ENCODE results near the gene PRPH2. TPM values are rescaled to one million over a fixed set of nuclear protein-coding genes. Genes with fewer than 3 reads are reported as not detected.
A peak's percentile ranks its signal among the peaks of the same experiment; 100 is the strongest.

Gene PRPH2
- total and polyA plus RNA-seq, 2 of the 13 experiments (the other 11 are each of a cell fraction or from before 2014, with no cell fraction given): 0.03 to 0.04 TPM

GRCh38 chr6:42745640-42746462, 23.5 kb upstream of the PRPH2 start, which contains the start of gene TBCC (continued):
- TF ChIP-seq SP5 (CRISPR knock-in tag; IDR thresholded peaks at IDR 0.05; ENCODE audit: borderline replicate concordance, low read depth): peak; percentile 68; the same call in 1 of the 2 replicates
- 0 out of 2 replicates have a peak, but pooled peaks have one; percentile 28 for TF ChIP-seq MLXIP (CRISPR knock-in tag; IDR thresholded peaks at IDR 0.05; ENCODE audit: borderline replicate concordance)
- no peak for TF ChIP-seq MED8 (CRISPR knock-in tag; IDR thresholded peaks at IDR 0.05; ENCODE audit: insufficient replicate concordance)
- no peak for TF ChIP-seq TP53 (CRISPR knock-in tag; conservative IDR thresholded peaks at IDR 0.05)
- TF ChIP-seq AHDC1 (CRISPR knock-in tag; IDR thresholded peaks at IDR 0.05; ENCODE audit: borderline replicate concordance): no peak
- TF ChIP-seq SNAI1 (CRISPR knock-in tag; IDR thresholded peaks at IDR 0.05; ENCODE audit: borderline replicate concordance): peak; percentile 85
- no peak for TF ChIP-seq YEATS2 (CRISPR knock-in tag; IDR thresholded peaks at IDR 0.05; ENCODE audit: borderline replicate concordance)
- peak; percentile 41; the same call in 1 of the 2 replicates for TF ChIP-seq ZNF451 (CRISPR knock-in tag; IDR thresholded peaks at IDR 0.05)
- no peak for TF ChIP-seq SP140L (CRISPR knock-in tag; IDR thresholded peaks at IDR 0.05; ENCODE audit: borderline replicate concordance)
- TF ChIP-seq ZNF207 (IDR thresholded peaks at IDR 0.05; ENCODE audit: borderline replicate concordance): no peak
- peak; percentile 94 for TF ChIP-seq HOXD1 (CRISPR knock-in tag; IDR thresholded peaks at IDR 0.05)
- TF ChIP-seq NCOA2 (CRISPR knock-in tag; IDR thresholded peaks at IDR 0.05): peak; percentile 41; the same call in 1 of the 2 replicates
- 0 out of 2 replicates have a peak, but pooled peaks have one; percentile 40 for TF ChIP-seq ZSCAN21 (CRISPR knock-in tag; IDR thresholded peaks at IDR 0.05; ENCODE audit: borderline replicate concordance)
- no peak; the same call in 1 of the 2 replicates for TF ChIP-seq ZNF546 (CRISPR knock-in tag; conservative IDR thresholded peaks at IDR 0.05)
- peak; percentile 91; the same call in 1 of the 2 replicates for TF ChIP-seq NFATC3 (CRISPR knock-in tag; IDR thresholded peaks at IDR 0.05)
- peak; percentile 91 for TF ChIP-seq JARID2 (CRISPR knock-in tag; IDR thresholded peaks at IDR 0.05; ENCODE audit: insufficient replicate concordance)
- TF ChIP-seq ZNF562 (CRISPR knock-in tag; IDR thresholded peaks at IDR 0.05; ENCODE audit: borderline replicate concordance): no peak
- no peak for TF ChIP-seq CSRNP2 (CRISPR knock-in tag; conservative IDR thresholded peaks at IDR 0.05; ENCODE audit: low read depth)
- TF ChIP-seq ZNF101 (CRISPR knock-in tag; IDR thresholded peaks at IDR 0.05; ENCODE audit: borderline replicate concordance, low read depth): no peak
